Upper lobe of left lung (tissue), 4 donors: ENCODE data around the gene TRIM17.

Experiments used
- POLR2A ChIP-seq, 4 donors: fragments of 450-650 bp; IDR thresholded peaks; one replicate each; pipeline ENCODE4 v1.5.1; 2016 to 2017; ENCODE audit warnings: antibody characterized with exemption in 4 of 4, mild to moderate bottlenecking in 2 of 4
- POLR2AphosphoS5 ChIP-seq, 2 donors: sonication (generic); formaldehyde crosslinking; IDR thresholded peaks; one replicate each; pipeline ENCODE4 v1.5.1; 2017; ENCODE audit warnings: antibody characterized with exemption in 2 of 2
- TF ChIP-seq, protein P1 (sequence below), 6 experiments: fragments of 450-650 bp in 4 of 6; fragments of 200-600 bp in 2 of 6; sonication (generic) in 2 of 6; IDR thresholded peaks; one replicate each; pipeline ENCODE4 v1.5.1; 2016 to 2019; ENCODE audit warnings: antibody characterized with exemption in 6 of 6

- TF ChIP-seq, protein P1, sequence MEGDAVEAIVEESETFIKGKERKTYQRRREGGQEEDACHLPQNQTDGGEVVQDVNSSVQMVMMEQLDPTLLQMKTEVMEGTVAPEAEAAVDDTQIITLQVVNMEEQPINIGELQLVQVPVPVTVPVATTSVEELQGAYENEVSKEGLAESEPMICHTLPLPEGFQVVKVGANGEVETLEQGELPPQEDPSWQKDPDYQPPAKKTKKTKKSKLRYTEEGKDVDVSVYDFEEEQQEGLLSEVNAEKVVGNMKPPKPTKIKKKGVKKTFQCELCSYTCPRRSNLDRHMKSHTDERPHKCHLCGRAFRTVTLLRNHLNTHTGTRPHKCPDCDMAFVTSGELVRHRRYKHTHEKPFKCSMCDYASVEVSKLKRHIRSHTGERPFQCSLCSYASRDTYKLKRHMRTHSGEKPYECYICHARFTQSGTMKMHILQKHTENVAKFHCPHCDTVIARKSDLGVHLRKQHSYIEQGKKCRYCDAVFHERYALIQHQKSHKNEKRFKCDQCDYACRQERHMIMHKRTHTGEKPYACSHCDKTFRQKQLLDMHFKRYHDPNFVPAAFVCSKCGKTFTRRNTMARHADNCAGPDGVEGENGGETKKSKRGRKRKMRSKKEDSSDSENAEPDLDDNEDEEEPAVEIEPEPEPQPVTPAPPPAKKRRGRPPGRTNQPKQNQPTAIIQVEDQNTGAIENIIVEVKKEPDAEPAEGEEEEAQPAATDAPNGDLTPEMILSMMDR (IDR thresholded peaks at IDR 0.05), result no peak
- TF ChIP-seq POLR2A (IDR thresholded peaks at IDR 0.05), result no peak
- TF ChIP-seq POLR2AphosphoS5 (IDR thresholded peaks at IDR 0.05), result no peak
Observed at GRCh38 chr1:228373004-228373680, 43.5 kb downstream of the TRIM17 start.
